H9 (cell line): ENCODE data around the gene SP140L. TPM values are rescaled to one million over a fixed set of nuclear protein-coding genes. Genes with fewer than 3 reads are reported as not detected.

Experiments
- DNase-seq: peaks from one replicate; pipeline ENCODE4 v3.0.0-alpha.2; 2017
- H2AFZ ChIP-seq: one replicate; pipeline ENCODE4 v1.6.1; 2013; ENCODE audit warnings: mild to moderate bottlenecking, low read length, control low read depth, moderate library complexity
- H2AK5ac ChIP-seq: 2 replicates; pipeline ENCODE4 v1.6.1; 2013; ENCODE audit warnings: low read length, control low read depth, mixed read lengths; ENCODE audit not compliant: insufficient read length
- H2BK120ac ChIP-seq: one replicate; pipeline ENCODE4 v1.6.1; 2013; ENCODE audit warnings: low read depth, mild to moderate bottlenecking, low read length, control low read depth, inconsistent platforms; ENCODE audit not compliant: poor library complexity, severe bottlenecking
- H2BK12ac ChIP-seq: 2 replicates; pipeline ENCODE4 v1.6.1; 2013; ENCODE audit warnings: low read length, control low read depth, mixed read lengths, low read depth; ENCODE audit not compliant: insufficient read length
- H2BK15ac ChIP-seq: 2 replicates; pipeline ENCODE4 v1.6.1; 2013; ENCODE audit warnings: low read depth, low read length, control low read depth
- H2BK20ac ChIP-seq: one replicate; pipeline ENCODE4 v1.6.1; 2013; ENCODE audit warnings: low read depth, mild to moderate bottlenecking, low read length, control low read depth, inconsistent platforms; ENCODE audit not compliant: poor library complexity, severe bottlenecking
- H2BK5ac ChIP-seq: 2 replicates; pipeline ENCODE4 v1.6.1; 2013; ENCODE audit warnings: low read length, control low read depth, mixed read lengths; ENCODE audit not compliant: insufficient read length
- H3K14ac ChIP-seq: 2 replicates; pipeline ENCODE4 v1.6.1; 2013; ENCODE audit warnings: low read length, control low read depth; ENCODE audit not compliant: insufficient read depth
- H3K18ac ChIP-seq: 2 replicates; pipeline ENCODE4 v1.6.1; 2013; ENCODE audit warnings: low read depth, mild to moderate bottlenecking, mixed read lengths, low read length, control low read depth; ENCODE audit not compliant: insufficient read length
- H3K23ac ChIP-seq: 2 replicates; pipeline ENCODE4 v1.6.1; 2013; ENCODE audit warnings: low read length, control low read depth, mixed read lengths, low read depth; ENCODE audit not compliant: insufficient read length
- H3K23me2 ChIP-seq: 2 replicates; pipeline ENCODE4 v1.6.1; 2013; ENCODE audit warnings: low read depth, mild to moderate bottlenecking, mixed read lengths, low read length, control low read depth; ENCODE audit not compliant: insufficient read length, poor library complexity, severe bottlenecking
- H3K27ac ChIP-seq: 2 replicates; pipeline ENCODE4 v1.5.1; 2013; ENCODE audit warnings: low read length, control low read depth, mixed read lengths, low read depth; ENCODE audit not compliant: insufficient read length
- H3K27me3 ChIP-seq: 2 replicates; pipeline ENCODE4 v1.6.1; 2013; ENCODE audit warnings: low read length, control low read depth, inconsistent platforms; ENCODE audit not compliant: insufficient read depth
- H3K4ac ChIP-seq: 2 replicates; pipeline ENCODE4 v1.6.1; 2013; ENCODE audit warnings: low read depth, mild to moderate bottlenecking, control low read depth, inconsistent platforms, low read length, moderate library complexity
- H3K4me1 ChIP-seq: 2 replicates; pipeline ENCODE4 v1.6.1; 2013; ENCODE audit warnings: low read length, control low read depth, inconsistent platforms; ENCODE audit not compliant: insufficient read depth
- H3K4me2 ChIP-seq: 2 replicates; pipeline ENCODE4 v1.6.1; 2013; ENCODE audit warnings: low read length, control low read depth, mixed read lengths; ENCODE audit not compliant: insufficient read length, insufficient read depth
- H3K56ac ChIP-seq: 2 replicates; pipeline ENCODE4 v1.6.1; 2013; ENCODE audit warnings: low read depth, mild to moderate bottlenecking, mixed read lengths, low read length, control low read depth; ENCODE audit not compliant: insufficient read length
- H3K79me1 ChIP-seq: 2 replicates; pipeline ENCODE4 v1.6.1; 2013; ENCODE audit warnings: low read depth, mild to moderate bottlenecking, moderate library complexity, low read length, control low read depth, inconsistent platforms; ENCODE audit not compliant: insufficient read depth, poor library complexity, severe bottlenecking
- H3K79me2 ChIP-seq: 2 replicates; pipeline ENCODE4 v1.6.1; 2013; ENCODE audit warnings: low read length, control low read depth, inconsistent platforms; ENCODE audit not compliant: insufficient read depth
- H3K9ac ChIP-seq: 2 replicates; pipeline ENCODE4 v1.6.1; 2013; ENCODE audit warnings: low read length, control low read depth, mixed read lengths; ENCODE audit not compliant: insufficient read length; ENCODE audit errors: extremely low read depth
- H3K9me3 ChIP-seq: one replicate; pipeline ENCODE4 v1.6.1; 2013; ENCODE audit warnings: low read depth, low read length, inconsistent platforms; ENCODE audit not compliant: control insufficient read depth
- H3T11ph ChIP-seq: one replicate; pipeline ENCODE4 v1.6.1; 2013; ENCODE audit warnings: mild to moderate bottlenecking, low read length, control low read depth, inconsistent platforms
- H4K20me1 ChIP-seq: one replicate; pipeline ENCODE4 v1.6.1; 2013; ENCODE audit not compliant: control insufficient read depth, insufficient read length, insufficient read depth
- H4K5ac ChIP-seq: 2 replicates; pipeline ENCODE4 v1.6.1; 2013; ENCODE audit warnings: low read depth, mild to moderate bottlenecking, mixed read lengths, low read length, control low read depth; ENCODE audit not compliant: insufficient read length
- H4K8ac ChIP-seq: replicated peaks from 2 replicates; pipeline ENCODE4 v1.6.1; 2013; ENCODE audit warnings: low read length, control low read depth, mixed read lengths, low read depth; ENCODE audit not compliant: insufficient read length
- H4K91ac ChIP-seq: 2 replicates; pipeline ENCODE4 v1.6.1; 2013; ENCODE audit warnings: low read depth, mild to moderate bottlenecking, moderate library complexity, mixed read lengths, low read length, control low read depth; ENCODE audit not compliant: insufficient read length
- H3K27ac Mint-ChIP-seq, 3 experiments: 2 replicates in 2 of 3; 3 replicates in 1 of 3; pipeline ENCODE4 v1.8.0; 2020 to 2021; ENCODE audit warnings: mixed read lengths in 3 of 3, mild to moderate bottlenecking in 1 of 3, moderate library complexity in 1 of 3
- H3K27me3 Mint-ChIP-seq: 2 replicates; pipeline ENCODE4 v1.8.0; 2021; ENCODE audit warnings: low read depth, mild to moderate bottlenecking, moderate library complexity, mixed read lengths
- H3K36me3 Mint-ChIP-seq, 3 experiments: 2 replicates in 2 of 3; 3 replicates in 1 of 3; pipeline ENCODE4 v1.8.0; 2020 to 2021; ENCODE audit warnings: low read depth in 3 of 3, mixed read lengths in 3 of 3; ENCODE audit not compliant: insufficient read depth in 1 of 3
- H3K4me1 Mint-ChIP-seq, 2 experiments: 2 replicates each; pipeline ENCODE4 v1.8.0; 2020; ENCODE audit warnings: mixed read lengths in 2 of 2
- H3K4me3 Mint-ChIP-seq, 2 experiments: 2 replicates in 1 of 2; 3 replicates in 1 of 2; pipeline ENCODE4 v1.8.0; 2020 to 2021; ENCODE audit warnings: mild to moderate bottlenecking in 2 of 2, mixed read lengths in 2 of 2, moderate library complexity in 1 of 2
- H3K9me3 Mint-ChIP-seq, 2 experiments: 2 replicates in 1 of 2; 3 replicates in 1 of 2; pipeline ENCODE4 v1.8.0; 2020; ENCODE audit warnings: mild to moderate bottlenecking in 2 of 2, mixed read lengths in 2 of 2, moderate library complexity in 1 of 2
- CTCF ChIP-seq: fragments of 200-600 bp; sonication (generic); conservative IDR thresholded peaks from 3 replicates; pipeline ENCODE4 v1.8.0; 2021; ENCODE audit warnings: antibody characterized with exemption, mild to moderate bottlenecking
- WGBS: extraction: QIAGEN DNeasy Blood & Tissue Kit; methylation state at CpG from one replicate; pipeline ENCODE4 v1.1.7; 2013; ENCODE audit warnings: missing lambda C conversion rate, low lambda C conversion rate, mixed read lengths; ENCODE audit not compliant: insufficient read length; ENCODE audit errors: extremely low coverage; 5-methylcytosine and 5-hydroxymethylcytosine counted together
- total RNA-seq: library from RNA; stranded (reverse); gene quantifications from 2 replicates; pipeline ENCODE4 v1.2.1, GENCODE V29; 2021

SP140L gene
- total RNA-seq, 1 experiment from 2014 or later = 1.3 TPM

- no peak overlapping the region for H4K8ac ChIP-seq
These were observed 27.4 kb upstream of the SP140L start for GRCh38 chr2:230299618-230300017.

More at GRCh38 chr2:230299618-230300017, 27.4 kb upstream of the SP140L start:
- H4K91ac ChIP-seq = no peak overlapping the region
- no peak overlapping the region for H3K4me3 Mint-ChIP-seq
- no peak overlapping the region for H2BK20ac ChIP-seq
- no CpG with 5 or more reads among the region's 2 CpGs for WGBS
- H3K23me2 ChIP-seq = no peaks in the 10 kb centered on the region
- no peaks in the 10 kb centered on the region for H3K4me1 Mint-ChIP-seq
- H3T11ph ChIP-seq = no peak overlapping the region
- H3K27me3 Mint-ChIP-seq = peaks cover 2% of the 10 kb centered on the region; the same call in 1 of the 2 replicates
- H3K27me3 ChIP-seq = no peaks in the 10 kb centered on the region
- H3K79me1 ChIP-seq = no peaks in the 10 kb centered on the region
- no peaks in the 10 kb centered on the region for H3K4me1 ChIP-seq
- peak overlapping the region; percentile 58 for H3K18ac ChIP-seq
- H3K23ac ChIP-seq = no peak overlapping the region
- no peaks in the 10 kb centered on the region for H3K9me3 ChIP-seq
- H3K56ac ChIP-seq = no peak overlapping the region
- H2BK12ac ChIP-seq = no peak overlapping the region
- no peak overlapping the region for H2BK120ac ChIP-seq
- H3K79me2 ChIP-seq = no peaks in the 10 kb centered on the region
- no peaks in the 10 kb centered on the region for H4K20me1 ChIP-seq
- no peak for DNase-seq
- H3K4ac ChIP-seq = no peak overlapping the region
- peaks cover 28 to 31% of the 10 kb centered on the region in 2 experiments for H3K9me3 Mint-ChIP-seq
- no peak overlapping the region for H2BK5ac ChIP-seq
- no peak for TF ChIP-seq CTCF
- no peak overlapping the region for H4K5ac ChIP-seq
- H3K36me3 Mint-ChIP-seq = peaks cover 2 to 16% (median 4%) of the 10 kb centered on the region in 3 experiments; a peak in 3 of 7 replicates
- H2BK15ac ChIP-seq = no peak overlapping the region
- H3K27ac Mint-ChIP-seq = no peak overlapping the region
- no peak overlapping the region for H3K4me2 ChIP-seq
- no peak overlapping the region for H2AFZ ChIP-seq
- H3K27ac ChIP-seq = no peak overlapping the region
- no peak overlapping the region for H3K14ac ChIP-seq
- H2AK5ac ChIP-seq = no peak overlapping the region
- H3K9ac ChIP-seq = no peak overlapping the region
